C4-2B (cell line): ENCODE results near the gene NME7.

ENCODE experiments used
- H3K27ac ChIP-seq: fragments of 450-650 bp; 2 replicates; pipeline ENCODE4 v1.5.1; 2017
- CTCF ChIP-seq: fragments of 450-650 bp; conservative IDR thresholded peaks from 2 replicates; pipeline ENCODE4 v1.5.1; 2017; ENCODE audit warnings: mild to moderate bottlenecking
- ZFX ChIP-seq: fragments of 450-650 bp; IDR thresholded peaks from 2 replicates; pipeline ENCODE4 v1.6.1; 2017

Gene NME7

GRCh38 chr1:169326956-169327268, 40.7 kb downstream of the NME7 start:
- TF ChIP-seq ZFX (no peak), CTCF (no peak)
- H3K27ac ChIP-seq: no peak overlapping the region

GRCh38 chr1:169326261-169326955, 41.2 kb downstream of the NME7 start:
- no peak overlapping the region for H3K27ac ChIP-seq
- TF ChIP-seq ZFX (no peak), CTCF (no peak)

- H3K27ac ChIP-seq: no peak overlapping the region
- TF ChIP-seq CTCF (no peak), ZFX (no peak)
Measured at GRCh38 chr1:169325117-169325516, 42.5 kb downstream of the NME7 start.

GRCh38 chr1:169322138-169322537, 45.5 kb downstream of the NME7 start:
- TF ChIP-seq ZFX (no peak), CTCF (no peak)
- H3K27ac ChIP-seq: no peak overlapping the region

- TF ChIP-seq ZFX (no peak), CTCF (no peak)
- H3K27ac ChIP-seq: no peak overlapping the region
Measured at GRCh38 chr1:169321539-169321938, 46.1 kb downstream of the NME7 start.

GRCh38 chr1:169318536-169319244, 48.9 kb downstream of the NME7 start:
- TF ChIP-seq ZFX: no peak
- TF ChIP-seq CTCF: no peak

GRCh38 chr1:169316556-169316955, 51.0 kb downstream of the NME7 start:
- H3K27ac ChIP-seq: no peak overlapping the region
- no peak for TF ChIP-seq ZFX
- no peak for TF ChIP-seq CTCF

More at GRCh38 chr1:169318536-169319244, 48.9 kb downstream of the NME7 start:
- no peak overlapping the region for H3K27ac ChIP-seq
